ENCODE results near the gene TPRG1L. TPM values are rescaled to one million over a fixed set of nuclear protein-coding genes. Genes with fewer than 3 reads are reported as not detected.

TPRG1L gene
- total RNA-seq, 1 donor from 2014 or later = 14.5 TPM

- no peak overlapping the region for H3K27ac Mint-ChIP-seq (ENCODE audit: unreplicated experiment)
- no peaks in the 10 kb centered on the region for H3K36me3 Mint-ChIP-seq (ENCODE audit: low read depth)
- DNase-seq (ENCODE audit: low read depth, low spot score) = no peak
- no peaks in the 10 kb centered on the region for H3K27me3 Mint-ChIP-seq (ENCODE audit: low read depth)
- H3K9me3 Mint-ChIP-seq = no peaks in the 10 kb centered on the region
- peaks cover 9% of the 10 kb centered on the region for H3K4me1 Mint-ChIP-seq
- TF ChIP-seq CTCF (conservative IDR thresholded peaks at IDR 0.05) = no peak
- no peak overlapping the region for H3K4me3 Mint-ChIP-seq
Observed at GRCh38 chr1:3603156-3603555, 21.7 kb upstream of the TPRG1L start.

GRCh38 chr1:3603571-3604467 lies 21.0 kb upstream of the TPRG1L start:
- Mint-ChIP-seq H3K27ac (ENCODE audit: unreplicated experiment) (no peak overlapping the region), H3K4me3 (no peak overlapping the region), H3K4me1 (peaks cover 13% of the 10 kb centered on the region), H3K36me3 (ENCODE audit: low read depth) (no peaks in the 10 kb centered on the region), H3K9me3 (no peaks in the 10 kb centered on the region), H3K27me3 (ENCODE audit: low read depth) (no peaks in the 10 kb centered on the region)
- TF ChIP-seq CTCF (conservative IDR thresholded peaks at IDR 0.05) = no peak
- no peak for DNase-seq (ENCODE audit: low read depth, low spot score)

GRCh38 chr1:3604468-3604974 lies 20.3 kb upstream of the TPRG1L start:
- H3K36me3 Mint-ChIP-seq (ENCODE audit: low read depth) = no peaks in the 10 kb centered on the region
- H3K27ac Mint-ChIP-seq (ENCODE audit: unreplicated experiment) = no peak overlapping the region
- no peak for DNase-seq (ENCODE audit: low read depth, low spot score)
- H3K9me3 Mint-ChIP-seq = no peaks in the 10 kb centered on the region
- TF ChIP-seq CTCF (conservative IDR thresholded peaks at IDR 0.05) = no peak
- H3K4me1 Mint-ChIP-seq = peaks cover 15% of the 10 kb centered on the region
- H3K4me3 Mint-ChIP-seq = no peak overlapping the region
- no peaks in the 10 kb centered on the region for H3K27me3 Mint-ChIP-seq (ENCODE audit: low read depth)

GRCh38 chr1:3604997-3605823 lies 19.6 kb upstream of the TPRG1L start:
- DNase-seq (ENCODE audit: low read depth, low spot score) = no peak
- H3K27me3 Mint-ChIP-seq (ENCODE audit: low read depth) = no peaks in the 10 kb centered on the region
- TF ChIP-seq CTCF (conservative IDR thresholded peaks at IDR 0.05) = no peak
- no peak overlapping the region for H3K4me3 Mint-ChIP-seq
- no peak overlapping the region for H3K27ac Mint-ChIP-seq (ENCODE audit: unreplicated experiment)
- no peaks in the 10 kb centered on the region for H3K9me3 Mint-ChIP-seq
- no peaks in the 10 kb centered on the region for H3K36me3 Mint-ChIP-seq (ENCODE audit: low read depth)
- peaks cover 21% of the 10 kb centered on the region for H3K4me1 Mint-ChIP-seq

GRCh38 chr1:3606779-3607702 lies 17.8 kb upstream of the TPRG1L start:
- Mint-ChIP-seq H3K27ac (ENCODE audit: unreplicated experiment) (peak overlapping the region; percentile 6), H3K9me3 (no peaks in the 10 kb centered on the region), H3K4me3 (no peak overlapping the region), H3K27me3 (ENCODE audit: low read depth) (peaks cover 4% of the 10 kb centered on the region), H3K36me3 (ENCODE audit: low read depth) (no peaks in the 10 kb centered on the region), H3K4me1 (peaks cover 26% of the 10 kb centered on the region)
- no peak for TF ChIP-seq CTCF (conservative IDR thresholded peaks at IDR 0.05)
- no peak for DNase-seq (ENCODE audit: low read depth, low spot score)
